Thymus (tissue), 11 donors: ENCODE results near the gene DNMT1. TPM values are rescaled to one million over a fixed set of nuclear protein-coding genes. Genes with fewer than 3 reads are reported as not detected.

Experiments
- DNase-seq, 9 donors: peaks; one replicate each; pipeline ENCODE4 v3.0.0-alpha.2; 2013; ENCODE audit warnings: low spot score in 9 of 9, low read depth in 6 of 9, missing footprints in 1 of 9
- H3K27ac ChIP-seq, 2 donors: one replicate each; pipeline ENCODE4 v1.5.1; 2013; ENCODE audit warnings: control low read depth in 1 of 2, low read depth in 1 of 2, low read length in 1 of 2, mild to moderate bottlenecking in 1 of 2, moderate library complexity in 1 of 2
- H3K27me3 ChIP-seq, 2 donors: one replicate each; pipeline ENCODE4 v1.5.1; 2013; ENCODE audit warnings: low read length in 1 of 2; ENCODE audit not compliant: control insufficient read depth in 2 of 2, insufficient read depth in 1 of 2
- H3K36me3 ChIP-seq, 2 donors: one replicate each; pipeline ENCODE4 v1.5.1; 2013; ENCODE audit warnings: low read length in 1 of 2, mild to moderate bottlenecking in 1 of 2, moderate library complexity in 1 of 2; ENCODE audit not compliant: control insufficient read depth in 2 of 2, insufficient read depth in 2 of 2
- H3K4me1 ChIP-seq, 2 donors: one replicate each; pipeline ENCODE4 v1.5.1; 2013; ENCODE audit warnings: low read length in 2 of 2; ENCODE audit not compliant: control insufficient read depth in 2 of 2, insufficient read depth in 2 of 2
- H3K4me3 ChIP-seq, 2 donors: one replicate each; pipeline ENCODE4 v1.5.1; 2013; ENCODE audit warnings: low read length in 2 of 2, control low read depth in 1 of 2, mild to moderate bottlenecking in 1 of 2
- H3K9me3 ChIP-seq, 2 donors: one replicate each; pipeline ENCODE4 v1.5.1; 2013; ENCODE audit warnings: low read length in 1 of 2, mild to moderate bottlenecking in 1 of 2; ENCODE audit not compliant: control insufficient read depth in 2 of 2, insufficient read depth in 1 of 2
- WGBS: extraction: QIAGEN DNeasy Blood & Tissue Kit; methylation state at CpG from one replicate; pipeline ENCODE4 v1.1.7; 2013; 5-methylcytosine and 5-hydroxymethylcytosine counted together
- polyA plus RNA-seq: library from polyadenylated mRNA; stranded (reverse); fragments of 200-250 nt; gene quantifications from one replicate; pipeline ENCODE4 v1.2.3, GENCODE V29; 2013
- total RNA-seq: library from RNA; stranded (reverse); fragments of 120-200 nt; gene quantifications from one replicate; pipeline ENCODE4 v1.2.4, GENCODE V29; 2013
- donor health status: healthy.

DNMT1 gene
- total and polyA plus RNA-seq, 2 donors: 46.0 to 65.0 TPM

DNA sequence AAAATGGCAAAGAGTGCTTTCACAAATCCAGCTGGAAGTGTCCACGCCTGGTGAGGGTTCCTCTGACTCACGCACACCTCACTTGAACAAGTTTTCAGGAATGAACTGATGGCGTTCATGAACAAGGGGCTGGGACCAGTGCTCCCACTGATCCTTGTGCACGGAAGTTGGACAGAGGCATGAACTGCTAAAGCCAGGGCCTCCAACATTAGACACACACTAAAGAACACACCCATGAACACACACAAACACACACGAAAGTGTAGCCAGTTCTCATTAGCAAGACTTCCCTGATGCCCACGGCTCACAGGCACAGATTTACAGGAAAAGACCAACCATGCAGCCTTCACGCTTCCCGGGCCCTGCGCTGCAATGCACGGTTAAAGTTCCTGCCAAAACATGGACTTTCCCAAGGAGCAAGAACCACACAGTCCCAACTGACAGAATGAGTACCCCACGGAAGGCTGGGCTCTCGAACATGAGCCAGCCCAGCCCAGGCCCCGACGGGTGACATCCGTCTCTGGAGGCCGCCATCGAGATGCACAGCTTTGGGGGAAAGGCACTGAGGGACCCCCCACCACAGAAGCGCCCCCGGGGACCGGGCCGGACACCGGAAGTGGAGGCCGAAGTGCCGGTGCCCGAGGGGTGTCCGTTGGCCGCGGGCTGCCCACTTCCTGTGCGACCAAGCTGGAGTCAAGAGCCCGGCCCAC lies 808 bp downstream of the DNMT1 start:
- Histone ChIP-seq H3K27me3 (no peaks in the 10 kb centered on the region), H3K27ac (peak overlapping the region; percentile 82 to 86), H3K4me3 (peak overlapping the region; percentile 79 to 99), H3K4me1 (peaks cover 8 to 23% of the 10 kb centered on the region in 2 donors), H3K36me3 (peaks cover 19 to 28% of the 10 kb centered on the region in 2 donors), H3K9me3 (no peaks in the 10 kb centered on the region)
- DNase-seq: peak in 4 of 9 donors; percentile 6 to 18 (median 8)
- WGBS: 1% methylated on average over 30 of the region's 30 CpGs

DNA sequence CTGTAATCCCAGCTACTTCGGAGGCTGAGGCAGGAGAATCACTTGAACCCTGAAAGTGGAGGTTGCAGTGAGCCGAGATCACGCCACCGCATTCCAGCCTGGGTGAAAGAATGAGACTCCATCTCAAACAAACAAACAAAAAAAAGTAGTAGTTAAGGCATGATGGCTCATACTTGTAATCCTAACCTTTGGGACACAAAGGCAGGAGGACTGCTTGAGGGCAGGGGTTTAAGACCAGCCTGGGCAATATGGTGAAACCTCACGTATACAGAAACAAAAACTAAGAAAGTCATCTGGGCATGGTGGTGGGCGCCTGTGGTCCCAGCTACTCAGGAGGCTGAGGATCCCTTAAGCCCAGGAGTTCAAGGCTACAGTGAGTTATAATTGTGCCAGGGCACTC lies 1.8 kb downstream of the DNMT1 start:
- H3K4me3 ChIP-seq: peak overlapping the region in 1 of 2 donors; percentile 99
- H3K4me1 ChIP-seq: peaks cover 8 to 21% of the 10 kb centered on the region in 2 donors
- no peaks in the 10 kb centered on the region for H3K9me3 ChIP-seq
- WGBS: 91% methylated on average over 6 of the region's 6 CpGs
- no peaks in the 10 kb centered on the region for H3K27me3 ChIP-seq
- no peak overlapping the region for H3K27ac ChIP-seq
- DNase-seq: no peak
- peaks cover 19 to 33% of the 10 kb centered on the region in 2 donors for H3K36me3 ChIP-seq

DNA sequence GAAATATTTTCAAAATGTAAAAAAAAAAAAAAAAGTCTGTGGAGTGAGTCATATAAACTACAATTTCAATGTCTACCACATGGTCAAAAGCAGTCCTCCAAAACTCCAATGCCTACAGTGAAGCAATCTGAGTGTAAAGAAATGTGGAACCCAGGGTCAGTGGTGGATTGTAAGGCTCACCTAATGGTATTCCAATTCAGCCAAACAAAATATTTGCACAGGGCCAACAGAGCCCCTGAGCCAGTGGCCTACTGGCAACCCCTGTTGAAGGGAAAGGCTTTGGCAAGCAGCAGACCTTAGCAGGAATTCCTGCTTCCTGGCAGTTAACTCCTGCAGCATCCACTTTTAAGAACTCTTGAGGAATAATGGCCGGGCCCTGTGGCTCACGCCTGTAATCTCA lies 3.4 kb downstream of the DNMT1 start:
- no peak for DNase-seq
- Histone ChIP-seq H3K4me3 (no peak overlapping the region), H3K36me3 (peaks cover 26 to 46% of the 10 kb centered on the region in 2 donors), H3K27ac (no peak overlapping the region), H3K27me3 (no peaks in the 10 kb centered on the region), H3K4me1 (peaks cover 8 to 21% of the 10 kb centered on the region in 2 donors), H3K9me3 (no peaks in the 10 kb centered on the region)
- WGBS: 96% methylated on average over 2 of the region's 2 CpGs

- Histone ChIP-seq H3K9me3 (no peaks in the 10 kb centered on the region), H3K4me1 (peaks cover 8 to 17% of the 10 kb centered on the region in 2 donors), H3K36me3 (peaks cover 34 to 54% of the 10 kb centered on the region in 2 donors), H3K27me3 (no peaks in the 10 kb centered on the region), H3K27ac (no peak overlapping the region), H3K4me3 (no peak overlapping the region)
- no peak for DNase-seq
- 98% methylated on average over 5 of the region's 5 CpGs for WGBS
Observed at GRCh38 chr19:10190026-10190425, 4.7 kb downstream of the DNMT1 start.

DNA sequence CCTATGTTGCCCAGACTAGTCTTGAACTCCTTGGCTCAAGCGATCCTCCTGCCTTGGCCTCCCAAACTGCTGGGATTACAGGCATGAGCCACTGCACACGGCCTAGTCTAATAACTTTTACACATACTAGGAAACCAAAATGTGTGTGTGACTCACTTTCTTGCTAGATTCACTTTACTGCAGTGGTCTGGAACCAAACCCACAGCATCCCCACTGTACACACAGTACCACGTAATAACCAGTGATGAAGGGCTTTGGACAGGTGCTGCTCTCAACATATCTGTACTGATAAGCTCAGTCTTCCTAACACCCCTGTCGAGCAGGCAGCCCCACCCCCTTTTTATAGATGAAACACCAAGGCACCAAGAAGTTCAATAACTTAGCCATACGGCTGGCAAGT lies 5.1 kb downstream of the DNMT1 start:
- 93% methylated on average over 5 of the region's 5 CpGs for WGBS
- Histone ChIP-seq H3K4me1 (peaks cover 8 to 16% of the 10 kb centered on the region in 2 donors), H3K4me3 (no peak overlapping the region), H3K27me3 (no peaks in the 10 kb centered on the region), H3K27ac (no peak overlapping the region), H3K9me3 (no peaks in the 10 kb centered on the region), H3K36me3 (peaks cover 38 to 58% of the 10 kb centered on the region in 2 donors)
- DNase-seq: no peak

DNA sequence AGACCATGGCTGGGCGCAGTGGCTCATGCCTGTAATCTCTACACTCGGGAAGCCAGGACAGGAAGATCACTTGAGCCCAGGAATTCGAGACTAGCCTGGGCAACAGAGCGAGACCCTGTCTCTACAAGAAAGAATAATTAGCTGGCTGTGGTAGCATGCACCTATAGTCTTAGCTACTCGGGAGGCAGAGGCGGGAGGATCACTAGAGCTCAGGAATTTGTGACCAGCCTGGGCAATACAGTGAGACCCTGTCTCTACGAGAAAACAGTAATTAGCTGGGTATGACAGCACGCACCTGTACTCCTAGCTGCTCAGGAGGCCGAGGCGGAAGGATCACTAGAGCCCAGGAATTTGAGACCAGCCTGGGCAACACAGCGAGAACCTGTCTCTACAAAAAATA lies 7.4 kb downstream of the DNMT1 start:
- no peak overlapping the region for H3K4me3 ChIP-seq

GRCh38 chr19:10184636-10185035 lies 10.1 kb downstream of the DNMT1 start:
- no peak for DNase-seq
- Histone ChIP-seq H3K4me3 (no peak overlapping the region), H3K4me1 (no peaks in the 10 kb centered on the region), H3K36me3 (peaks cover 53 to 71% of the 10 kb centered on the region in 2 donors), H3K27me3 (no peaks in the 10 kb centered on the region), H3K27ac (no peak overlapping the region), H3K9me3 (no peaks in the 10 kb centered on the region)
- WGBS: 98% methylated on average over 5 of the region's 5 CpGs

More for the DNA sequence above, 7.4 kb downstream of the DNMT1 start:
- no peak overlapping the region for H3K27ac ChIP-seq
- peaks cover 49 to 66% of the 10 kb centered on the region in 2 donors for H3K36me3 ChIP-seq
- no peaks in the 10 kb centered on the region for H3K9me3 ChIP-seq
- H3K27me3 ChIP-seq: no peaks in the 10 kb centered on the region
- peaks cover 0 to 2% of the 10 kb centered on the region in 2 donors for H3K4me1 ChIP-seq
- 98% methylated on average over 11 of the region's 11 CpGs for WGBS
- no peak for DNase-seq

- WGBS: 95% methylated on average over 3 of the region's 3 CpGs
Observed at GRCh38 chr19:10183926-10184325, 10.8 kb downstream of the DNMT1 start.

GRCh38 chr19:10182847-10183246 lies 11.9 kb downstream of the DNMT1 start:
- Histone ChIP-seq H3K9me3 (no peaks in the 10 kb centered on the region), H3K4me1 (no peaks in the 10 kb centered on the region), H3K27ac (no peak overlapping the region), H3K4me3 (no peak overlapping the region), H3K36me3 (peaks cover 59 to 71% of the 10 kb centered on the region in 2 donors), H3K27me3 (no peaks in the 10 kb centered on the region)
- 97% methylated on average over 10 of the region's 10 CpGs for WGBS
- DNase-seq: no peak

More at GRCh38 chr19:10183926-10184325, 10.8 kb downstream of the DNMT1 start:
- Histone ChIP-seq H3K27ac (no peak overlapping the region), H3K4me1 (no peaks in the 10 kb centered on the region), H3K4me3 (no peak overlapping the region), H3K27me3 (no peaks in the 10 kb centered on the region), H3K9me3 (no peaks in the 10 kb centered on the region), H3K36me3 (peaks cover 58 to 74% of the 10 kb centered on the region in 2 donors)
- no peak for DNase-seq
